ENCODE data around the gene RMRP. TPM values are rescaled to one million over a fixed set of nuclear protein-coding genes. Genes with fewer than 3 reads are reported as not detected.
"Not testable (repeated sequence)": the region's sequence is repeated elsewhere in the genome, so short reads cannot be mapped to it uniquely, and the experiment has no call there.

The RMRP gene
- total RNA-seq, 2 donors from 2014 or later: 5,353 to 9,709 TPM

GRCh38 chr9:35641478-35641877, 16.3 kb downstream of the RMRP start:
- peaks cover 66% of the 10 kb centered on the region for H3K4me1 Mint-ChIP-seq (ENCODE audit: low read depth)

GRCh38 chr9:35640431-35640830, 17.4 kb downstream of the RMRP start:
- DNase-seq; H3K9me3 Mint-ChIP-seq; ATAC-seq (replicated peaks in 1 of 2); H3K27me3 Mint-ChIP-seq (ENCODE audit: low read depth): not testable (repeated sequence)
- Mint-ChIP-seq H3K4me3 (peak overlapping the region in 1 of 2 donors; percentile 24), H3K4me1 (ENCODE audit: low read depth) (peaks cover 66% of the 10 kb centered on the region), H3K27ac (peak overlapping the region; percentile 67), H3K36me3 (ENCODE audit: insufficient read depth in 2 of 2) (peaks cover 14 to 24% of the 10 kb centered on the region in 2 donors)

More at GRCh38 chr9:35641478-35641877, 16.3 kb downstream of the RMRP start:
- H3K27me3 Mint-ChIP-seq (ENCODE audit: low read depth); ATAC-seq (replicated peaks in 1 of 2); DNase-seq; H3K4me3 Mint-ChIP-seq; H3K9me3 Mint-ChIP-seq: not testable (repeated sequence)
- Mint-ChIP-seq H3K36me3 (ENCODE audit: insufficient read depth in 2 of 2) (peaks cover 16 to 28% of the 10 kb centered on the region in 2 donors), H3K27ac (peak overlapping the region; percentile 72)

GRCh38 chr9:35639631-35640030, 18.2 kb downstream of the RMRP start:
- H3K9me3 Mint-ChIP-seq: peaks cover 2 to 6% of the 10 kb centered on the region in 2 donors
- H3K27me3 Mint-ChIP-seq (ENCODE audit: low read depth): no peaks in the 10 kb centered on the region
- H3K27ac Mint-ChIP-seq: peak overlapping the region; percentile 98
- ATAC-seq (replicated peaks in 1 of 2) (peak in 1 of 2 donors; percentile 25), DNase-seq (no peak)
- peaks cover 14 to 22% of the 10 kb centered on the region in 2 donors for H3K36me3 Mint-ChIP-seq (ENCODE audit: insufficient read depth in 2 of 2)
- H3K4me3 Mint-ChIP-seq: peak overlapping the region; percentile 68 to 84
- peaks cover 61% of the 10 kb centered on the region for H3K4me1 Mint-ChIP-seq (ENCODE audit: low read depth)

- Mint-ChIP-seq H3K4me3 (peak overlapping the region; percentile 68 to 84), H3K27ac (peak overlapping the region; percentile 98), H3K36me3 (ENCODE audit: insufficient read depth in 2 of 2) (peaks cover 13 to 18% of the 10 kb centered on the region in 2 donors), H3K4me1 (ENCODE audit: low read depth) (peaks cover 57% of the 10 kb centered on the region)
- not testable (repeated sequence) for H3K9me3 Mint-ChIP-seq; DNase-seq; H3K27me3 Mint-ChIP-seq (ENCODE audit: low read depth)
- peak in 1 of 2 donors; percentile 53 for ATAC-seq (replicated peaks in 1 of 2)
Measured at GRCh38 chr9:35639225-35639624, 18.6 kb downstream of the RMRP start.

GRCh38 chr9:35638751-35639150, 19.1 kb downstream of the RMRP start:
- peak; percentile 44 to 48 for ATAC-seq (replicated peaks in 1 of 2)
- peaks cover 55% of the 10 kb centered on the region for H3K4me1 Mint-ChIP-seq (ENCODE audit: low read depth)
- not testable (repeated sequence) for H3K9me3 Mint-ChIP-seq; H3K27ac Mint-ChIP-seq; H3K27me3 Mint-ChIP-seq (ENCODE audit: low read depth); DNase-seq
- peak overlapping the region; percentile 54 to 68 for H3K4me3 Mint-ChIP-seq
- peaks cover 13 to 18% of the 10 kb centered on the region in 2 donors for H3K36me3 Mint-ChIP-seq (ENCODE audit: insufficient read depth in 2 of 2)

- Mint-ChIP-seq H3K4me3 (peak overlapping the region in 1 of 2 donors; percentile 34), H3K36me3 (ENCODE audit: insufficient read depth in 2 of 2) (peaks cover 13 to 15% of the 10 kb centered on the region in 2 donors), H3K4me1 (ENCODE audit: low read depth) (peaks cover 55% of the 10 kb centered on the region), H3K27ac (peak overlapping the region; percentile 15)
- ATAC-seq (replicated peaks in 1 of 2); H3K9me3 Mint-ChIP-seq; DNase-seq; H3K27me3 Mint-ChIP-seq (ENCODE audit: low read depth): not testable (repeated sequence)
Measured at GRCh38 chr9:35637427-35637955, 20.3 kb downstream of the RMRP start.

GRCh38 chr9:35636877-35637246, 21.0 kb downstream of the RMRP start:
- not testable (repeated sequence) for H3K27me3 Mint-ChIP-seq (ENCODE audit: low read depth); H3K4me3 Mint-ChIP-seq; ATAC-seq (replicated peaks in 1 of 2); H3K27ac Mint-ChIP-seq; H3K9me3 Mint-ChIP-seq; DNase-seq
- Mint-ChIP-seq H3K4me1 (ENCODE audit: low read depth) (peaks cover 55% of the 10 kb centered on the region), H3K36me3 (ENCODE audit: insufficient read depth in 2 of 2) (peaks cover 13 to 15% of the 10 kb centered on the region in 2 donors)

- DNase-seq (no peak), ATAC-seq (replicated peaks in 1 of 2) (no peak)
- Mint-ChIP-seq H3K27ac (peak overlapping the region; percentile 93), H3K4me1 (ENCODE audit: low read depth) (peaks cover 55% of the 10 kb centered on the region), H3K9me3 (peaks cover 2 to 6% of the 10 kb centered on the region in 2 donors), H3K4me3 (peak overlapping the region in 1 of 2 donors; percentile 38), H3K36me3 (ENCODE audit: insufficient read depth in 2 of 2) (peaks cover 11 to 13% of the 10 kb centered on the region in 2 donors), H3K27me3 (ENCODE audit: low read depth) (no peaks in the 10 kb centered on the region)
Measured at GRCh38 chr9:35636135-35636876, 21.5 kb downstream of the RMRP start.

- no peak for ATAC-seq (replicated peaks in 1 of 2)
- no peak for DNase-seq
- Mint-ChIP-seq H3K36me3 (ENCODE audit: insufficient read depth in 2 of 2) (peaks cover 7 to 9% of the 10 kb centered on the region in 2 donors), H3K27ac (peak overlapping the region; percentile 30), H3K4me3 (peak overlapping the region in 1 of 2 donors; percentile 26), H3K4me1 (ENCODE audit: low read depth) (peaks cover 51% of the 10 kb centered on the region), H3K27me3 (ENCODE audit: low read depth) (no peaks in the 10 kb centered on the region), H3K9me3 (peaks cover 2 to 3% of the 10 kb centered on the region in 2 donors)
Measured at GRCh38 chr9:35635730-35636129, 22.1 kb downstream of the RMRP start.

GRCh38 chr9:35629597-35629996, 28.2 kb downstream of the RMRP start:
- H3K9me3 Mint-ChIP-seq: no peaks in the 10 kb centered on the region
- H3K4me1 Mint-ChIP-seq (ENCODE audit: low read depth): no peaks in the 10 kb centered on the region
- H3K27ac Mint-ChIP-seq: no peak overlapping the region
- H3K36me3 Mint-ChIP-seq (ENCODE audit: insufficient read depth in 2 of 2): no peaks in the 10 kb centered on the region
- H3K27me3 Mint-ChIP-seq (ENCODE audit: low read depth): no peaks in the 10 kb centered on the region
- H3K4me3 Mint-ChIP-seq: no peak overlapping the region
- no peak for DNase-seq
- no peak for ATAC-seq (replicated peaks in 1 of 2)

- H3K36me3 Mint-ChIP-seq (ENCODE audit: insufficient read depth in 2 of 2): no peaks in the 10 kb centered on the region
- no peaks in the 10 kb centered on the region for H3K4me1 Mint-ChIP-seq (ENCODE audit: low read depth)
- no peak for DNase-seq
- H3K9me3 Mint-ChIP-seq: no peaks in the 10 kb centered on the region
- H3K4me3 Mint-ChIP-seq: no peak overlapping the region
- ATAC-seq (replicated peaks in 1 of 2): no peak
- no peaks in the 10 kb centered on the region for H3K27me3 Mint-ChIP-seq (ENCODE audit: low read depth)
- H3K27ac Mint-ChIP-seq: no peak overlapping the region
Measured at GRCh38 chr9:35628389-35628991, 29.3 kb downstream of the RMRP start.

- Mint-ChIP-seq H3K36me3 (ENCODE audit: insufficient read depth in 2 of 2) (no peaks in the 10 kb centered on the region), H3K9me3 (no peaks in the 10 kb centered on the region)
Measured at GRCh38 chr9:35627575-35627974, 30.2 kb downstream of the RMRP start.

GRCh38 chr9:35619800-35620158, 38.0 kb downstream of the RMRP start:
- Mint-ChIP-seq H3K27me3 (ENCODE audit: low read depth) (no peaks in the 10 kb centered on the region), H3K4me1 (ENCODE audit: low read depth) (peaks cover 46% of the 10 kb centered on the region), H3K36me3 (ENCODE audit: insufficient read depth in 2 of 2) (no peaks in the 10 kb centered on the region), H3K27ac (no peak overlapping the region), H3K4me3 (peak overlapping the region; percentile 28 to 90), H3K9me3 (no peaks in the 10 kb centered on the region)
- DNase-seq: peak in 1 of 2 donors; percentile 31
- ATAC-seq (replicated peaks in 1 of 2): peak; percentile 61 to 70

More at GRCh38 chr9:35627575-35627974, 30.2 kb downstream of the RMRP start:
- no peaks in the 10 kb centered on the region for H3K27me3 Mint-ChIP-seq (ENCODE audit: low read depth)
- H3K27ac Mint-ChIP-seq: no peak overlapping the region
- no peak for ATAC-seq (replicated peaks in 1 of 2)
- H3K4me3 Mint-ChIP-seq: no peak overlapping the region
- no peaks in the 10 kb centered on the region for H3K4me1 Mint-ChIP-seq (ENCODE audit: low read depth)
- no peak for DNase-seq

Measured in activated T-cell treated with anti-CD3 and anti-CD28 coated beads, Interleukin-2, amount 50 U/mL, for 72 hours (primary cell).